ENCODE results near the gene LCOR. TPM values are rescaled to one million over a fixed set of nuclear protein-coding genes. Genes with fewer than 3 reads are reported as not detected.

Gene LCOR
- total and polyA plus RNA-seq, 2 of the 4 experiments (the other 2 are of a cell fraction): 3.7 to 36.9 TPM

DNA sequence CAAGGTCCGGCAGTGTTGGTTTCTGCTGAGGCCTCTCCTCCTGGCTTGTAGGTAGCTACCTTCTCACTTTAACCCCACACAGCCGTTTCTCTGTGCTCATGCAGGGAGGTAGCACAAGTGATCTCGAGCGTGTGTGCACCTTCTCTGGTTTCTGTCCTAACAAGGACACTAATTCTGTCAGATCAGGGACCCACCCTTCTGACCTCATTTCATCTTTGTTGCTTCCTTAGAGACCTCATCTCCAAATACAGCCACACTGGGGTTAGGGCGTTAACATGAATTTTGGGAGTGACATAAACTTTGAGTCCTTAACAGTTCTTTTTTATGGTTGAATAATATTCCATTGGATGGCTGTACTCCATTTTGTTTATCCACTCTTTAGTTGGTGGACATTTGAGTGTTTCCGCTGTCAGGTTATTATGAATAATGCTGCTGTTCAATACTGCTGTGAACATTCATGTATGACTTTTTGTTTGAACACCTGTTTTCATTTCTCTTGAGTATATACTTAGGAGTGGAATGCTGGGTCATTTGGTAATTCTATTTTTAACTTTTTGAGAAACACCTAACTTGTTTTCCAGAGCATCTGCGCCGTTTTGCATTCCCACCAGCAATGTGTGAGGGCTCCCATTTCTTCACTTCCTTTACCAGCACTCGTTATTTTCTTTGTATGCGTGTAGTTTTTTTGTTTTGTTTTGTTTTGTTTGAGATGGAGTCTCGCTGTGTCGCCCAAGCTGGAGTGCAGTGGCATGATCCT is 57.5 kb downstream of the LCOR start:
- WGBS, 2 experiments (ENCODE audit: extremely low coverage in 2 of 2, insufficient read length in 1 of 2): 100% methylated on average over 2 of the region's 12 CpGs; no CpG with 5 or more reads in 1 of the 2 experiments
- H2AFZ ChIP-seq (replicated peaks; ENCODE audit: low read length, poor library complexity): no peak overlapping the region
- ATAC-seq (ENCODE audit: low read depth) (no peak), DNase-seq (no peak)
- peaks cover 23 to 47% of the 10 kb centered on the region in 2 experiments for H3K79me1 ChIP-seq (ENCODE audit: low read depth in 1 of 2, low read length in 2 of 2)
- H4K20me1 ChIP-seq (ENCODE audit: insufficient read depth, low read length): peaks cover 38% of the 10 kb centered on the region
- H3K18ac ChIP-seq (ENCODE audit: low read depth, low read length): no peak overlapping the region
- H2BK5ac ChIP-seq (ENCODE audit: low read depth, low read length, poor library complexity, severe bottlenecking): no peak overlapping the region
- BruUV-seq (replicated peaks): no TSS peak
- 0 out of 2 replicates have a peak, but pooled peaks cover 1% of the 10 kb centered on the region for H3K4me1 ChIP-seq (ENCODE audit: control insufficient read depth, insufficient read depth, low read length)
- H4K8ac ChIP-seq (ENCODE audit: low read depth in 2 of 2, low read length in 2 of 2): no peak overlapping the region
- dilution Hi-C loops (cut with HindIII; ENCODE audit: low sequenced_read_pairs, unreplicated experiment) (no loop called here), intact Hi-C loops (cut with micrococcal nuclease) (no loop called here), in situ Hi-C loops (cut with MboI; ENCODE audit: low sequenced_read_pairs) (loop anchor here (5.0 kb wide), 1 partner anchor 32 kb away; no protein-coding TSS in a partner anchor)
- H2BK15ac ChIP-seq (ENCODE audit: low read depth, low read length): no peak overlapping the region
- H3K9ac ChIP-seq (ENCODE audit: low read depth, low read length): no peak overlapping the region
- no peak overlapping the region for H2AK5ac ChIP-seq (ENCODE audit: low read depth, low read length)
- H3K36me3 ChIP-seq (ENCODE audit: control insufficient read depth, insufficient read depth, low read length): peaks cover 4% of the 10 kb centered on the region
- H2BK20ac ChIP-seq (ENCODE audit: low read depth, low read length): no peak overlapping the region
- no peaks in the 10 kb centered on the region for H3K27me3 ChIP-seq (ENCODE audit: control insufficient read depth, insufficient read depth, low read length)
- 0 out of 2 replicates have a peak, but pooled peaks cover 2% of the 10 kb centered on the region for H3K9me3 ChIP-seq (ENCODE audit: control insufficient read depth, insufficient read depth, low read length)
- H2BK120ac ChIP-seq (ENCODE audit: low read depth, low read length): no peak overlapping the region
- no peak overlapping the region for H3K27ac ChIP-seq (ENCODE audit: insufficient read depth, low read length)
- H4K91ac ChIP-seq (ENCODE audit: insufficient read depth, low read depth, low read length): no peak overlapping the region
- H3K56ac ChIP-seq (ENCODE audit: extremely low read depth, insufficient read depth, low read length): no peak overlapping the region
- H3K4ac ChIP-seq (ENCODE audit: low read depth, low read length): no peak overlapping the region
- H2AK9ac ChIP-seq (replicated peaks; ENCODE audit: low read depth, low read length, poor library complexity): no peak overlapping the region
- CTCF ChIA-PET: no interaction called here
- no peak overlapping the region for H3K4me3 ChIP-seq (ENCODE audit: insufficient read depth, low read depth, low read length)
- H3K9me1 ChIP-seq (ENCODE audit: insufficient read depth, low read length): peaks cover 7% of the 10 kb centered on the region; the same call in 1 of the 2 replicates
- POLR2A ChIA-PET (ENCODE audit: unreplicated experiment): no interaction called here
- no peak overlapping the region for H3K4me2 ChIP-seq (ENCODE audit: low read depth, low read length)
- H4K5ac ChIP-seq (ENCODE audit: low read depth, low read length): no peak overlapping the region
- H3K14ac ChIP-seq (replicated peaks; ENCODE audit: low read depth, low read length): no peak overlapping the region
- no peak overlapping the region for H3K23ac ChIP-seq (ENCODE audit: low read depth, low read length)
- TF ChIP-seq MXI1 (IDR thresholded peaks at IDR 0.05; ENCODE audit: borderline replicate concordance, low read depth, low read length): no peak
- TF ChIP-seq, protein P1, sequence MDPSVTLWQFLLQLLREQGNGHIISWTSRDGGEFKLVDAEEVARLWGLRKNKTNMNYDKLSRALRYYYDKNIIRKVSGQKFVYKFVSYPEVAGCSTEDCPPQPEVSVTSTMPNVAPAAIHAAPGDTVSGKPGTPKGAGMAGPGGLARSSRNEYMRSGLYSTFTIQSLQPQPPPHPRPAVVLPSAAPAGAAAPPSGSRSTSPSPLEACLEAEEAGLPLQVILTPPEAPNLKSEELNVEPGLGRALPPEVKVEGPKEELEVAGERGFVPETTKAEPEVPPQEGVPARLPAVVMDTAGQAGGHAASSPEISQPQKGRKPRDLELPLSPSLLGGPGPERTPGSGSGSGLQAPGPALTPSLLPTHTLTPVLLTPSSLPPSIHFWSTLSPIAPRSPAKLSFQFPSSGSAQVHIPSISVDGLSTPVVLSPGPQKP (IDR thresholded peaks at IDR 0.05; ENCODE audit: borderline replicate concordance, low read depth, low read length): no peak
- no peak for TF ChIP-seq MAZ (IDR thresholded peaks at IDR 0.05; ENCODE audit: borderline replicate concordance, low read depth, low read length)
- no peak for TF ChIP-seq SMC3 (IDR thresholded peaks at IDR 0.05; ENCODE audit: low read depth, low read length)
- TF ChIP-seq RFX5 (IDR thresholded peaks at IDR 0.05; ENCODE audit: low read depth, low read length): no peak
- no peak for TF ChIP-seq POLR2A (IDR thresholded peaks at IDR 0.05; ENCODE audit: low read depth, low read length)
- TF ChIP-seq MAFK (IDR thresholded peaks at IDR 0.05; ENCODE audit: low read depth, low read length): no peak
- TF ChIP-seq CEBPB (IDR thresholded peaks at IDR 0.05; ENCODE audit: low read depth, low read length): no peak
- TF ChIP-seq RAD21 (IDR thresholded peaks at IDR 0.05; ENCODE audit: low read length): no peak
- TF ChIP-seq NFE2L2 (IDR thresholded peaks at IDR 0.05; ENCODE audit: low read depth, low read length): no peak
- TF ChIP-seq, protein P2, sequence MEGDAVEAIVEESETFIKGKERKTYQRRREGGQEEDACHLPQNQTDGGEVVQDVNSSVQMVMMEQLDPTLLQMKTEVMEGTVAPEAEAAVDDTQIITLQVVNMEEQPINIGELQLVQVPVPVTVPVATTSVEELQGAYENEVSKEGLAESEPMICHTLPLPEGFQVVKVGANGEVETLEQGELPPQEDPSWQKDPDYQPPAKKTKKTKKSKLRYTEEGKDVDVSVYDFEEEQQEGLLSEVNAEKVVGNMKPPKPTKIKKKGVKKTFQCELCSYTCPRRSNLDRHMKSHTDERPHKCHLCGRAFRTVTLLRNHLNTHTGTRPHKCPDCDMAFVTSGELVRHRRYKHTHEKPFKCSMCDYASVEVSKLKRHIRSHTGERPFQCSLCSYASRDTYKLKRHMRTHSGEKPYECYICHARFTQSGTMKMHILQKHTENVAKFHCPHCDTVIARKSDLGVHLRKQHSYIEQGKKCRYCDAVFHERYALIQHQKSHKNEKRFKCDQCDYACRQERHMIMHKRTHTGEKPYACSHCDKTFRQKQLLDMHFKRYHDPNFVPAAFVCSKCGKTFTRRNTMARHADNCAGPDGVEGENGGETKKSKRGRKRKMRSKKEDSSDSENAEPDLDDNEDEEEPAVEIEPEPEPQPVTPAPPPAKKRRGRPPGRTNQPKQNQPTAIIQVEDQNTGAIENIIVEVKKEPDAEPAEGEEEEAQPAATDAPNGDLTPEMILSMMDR (conservative IDR thresholded peaks at IDR 0.05; ENCODE audit: low read depth, low read length): no peak
- TF ChIP-seq RCOR1 (IDR thresholded peaks at IDR 0.05; ENCODE audit: insufficient replicate concordance, low read length): no peak
- TF ChIP-seq CHD1 (IDR thresholded peaks at IDR 0.05; ENCODE audit: low read depth, low read length): no peak
- TF ChIP-seq FOS (IDR thresholded peaks at IDR 0.05; ENCODE audit: low read depth, low read length): no peak
- TF ChIP-seq, protein P3, sequence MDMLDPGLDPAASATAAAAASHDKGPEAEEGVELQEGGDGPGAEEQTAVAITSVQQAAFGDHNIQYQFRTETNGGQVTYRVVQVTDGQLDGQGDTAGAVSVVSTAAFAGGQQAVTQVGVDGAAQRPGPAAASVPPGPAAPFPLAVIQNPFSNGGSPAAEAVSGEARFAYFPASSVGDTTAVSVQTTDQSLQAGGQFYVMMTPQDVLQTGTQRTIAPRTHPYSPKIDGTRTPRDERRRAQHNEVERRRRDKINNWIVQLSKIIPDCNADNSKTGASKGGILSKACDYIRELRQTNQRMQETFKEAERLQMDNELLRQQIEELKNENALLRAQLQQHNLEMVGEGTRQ (IDR thresholded peaks at IDR 0.05; ENCODE audit: low read depth, low read length): no peak

Measured in IMR-90 (cell line).